NT2/D1 (cell line): Measurements from ENCODE around the gene ASPG.

ENCODE experiments used
- DNase-seq: peaks from one replicate; pipeline ENCODE4 v3.0.0-alpha.2; 2011; ENCODE audit warnings: low read depth, low spot score
- H3K27me3 ChIP-seq: 2 replicates; pipeline ENCODE4 v1.6.0; 2011; ENCODE audit warnings: mild to moderate bottlenecking; ENCODE audit not compliant: insufficient read length, insufficient read depth
- H3K36me3 ChIP-seq: 2 replicates; pipeline ENCODE4 v1.6.1; 2011; ENCODE audit warnings: mild to moderate bottlenecking, low read length, mixed read lengths; ENCODE audit not compliant: insufficient read depth, insufficient read length
- H3K4me1 ChIP-seq: 2 replicates; pipeline ENCODE4 v1.5.1; 2011; ENCODE audit not compliant: insufficient read depth, insufficient read length
- H3K4me3 ChIP-seq: 2 replicates; pipeline ENCODE4 v1.5.1; 2011; ENCODE audit warnings: low read depth; ENCODE audit not compliant: insufficient read length
- H3K9ac ChIP-seq: 2 replicates; pipeline ENCODE4 v1.6.0; 2011; ENCODE audit warnings: low read depth; ENCODE audit not compliant: insufficient read length
- H3K9me3 ChIP-seq: 2 replicates; pipeline ENCODE4 v1.5.1; 2011; ENCODE audit warnings: mild to moderate bottlenecking, low read length; ENCODE audit not compliant: insufficient read depth
- SUZ12 ChIP-seq: IDR thresholded peaks from 2 replicates; pipeline ENCODE4 v1.6.1; 2011; ENCODE audit not compliant: insufficient read length, insufficient read depth; ENCODE audit errors: extremely low read depth
- YY1 ChIP-seq: IDR thresholded peaks from 2 replicates; pipeline ENCODE4 v1.6.1; 2011; ENCODE audit not compliant: insufficient read length, insufficient read depth
- ZNF274 ChIP-seq: IDR thresholded peaks from 2 replicates; pipeline ENCODE4 v1.6.1; 2011; ENCODE audit warnings: mild to moderate bottlenecking, low read depth, low read length

ASPG gene

DNA sequence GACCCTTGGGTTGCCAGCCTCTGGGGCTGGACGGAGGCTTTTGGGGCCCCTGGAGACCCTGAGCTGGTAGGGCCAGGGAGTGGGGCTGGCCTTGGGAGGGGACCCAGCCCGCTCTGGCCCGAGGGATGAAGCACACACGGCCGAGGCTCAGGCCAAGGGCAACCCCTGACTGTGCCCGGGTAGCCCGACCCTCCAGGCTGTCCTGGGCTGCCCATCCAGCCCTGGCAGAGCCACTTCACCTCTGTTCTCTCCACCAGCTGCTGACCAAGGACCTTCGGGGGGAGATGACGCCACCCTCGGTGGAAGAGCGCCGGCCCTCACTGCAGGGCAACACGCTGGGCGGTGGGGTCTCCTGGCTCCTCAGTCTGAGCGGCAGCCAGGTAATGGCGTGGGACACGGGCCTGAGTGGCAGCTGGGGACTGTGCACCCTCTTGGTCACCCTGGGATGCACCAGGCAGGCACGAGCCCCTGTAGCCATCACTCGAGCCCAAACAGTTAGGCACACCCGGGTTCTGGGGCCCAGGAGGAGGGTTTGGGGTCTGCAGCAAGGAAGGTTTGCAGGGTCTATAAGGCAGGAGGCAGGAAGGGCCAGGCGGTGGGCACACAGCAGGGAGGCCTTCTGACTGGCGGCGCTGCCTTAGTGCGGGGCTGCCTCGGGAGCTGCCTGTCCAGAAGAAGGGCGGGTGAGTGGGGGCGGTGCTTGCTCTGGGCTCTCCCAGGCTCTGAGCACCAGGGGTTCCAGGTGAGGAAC, 19.7 kb downstream of the ASPG start:
- no peak for TF ChIP-seq ZNF274
- TF ChIP-seq YY1, result no peak
- TF ChIP-seq SUZ12, result no peak
- Histone ChIP-seq H3K27me3 (no peaks in the 10 kb centered on the region), H3K9ac (peak overlapping the region; percentile 10), H3K36me3 (no peaks in the 10 kb centered on the region), H3K4me1 (peaks cover 25% of the 10 kb centered on the region), H3K9me3 (no peaks in the 10 kb centered on the region), H3K4me3 (no peak overlapping the region)
- no peak for DNase-seq

DNA sequence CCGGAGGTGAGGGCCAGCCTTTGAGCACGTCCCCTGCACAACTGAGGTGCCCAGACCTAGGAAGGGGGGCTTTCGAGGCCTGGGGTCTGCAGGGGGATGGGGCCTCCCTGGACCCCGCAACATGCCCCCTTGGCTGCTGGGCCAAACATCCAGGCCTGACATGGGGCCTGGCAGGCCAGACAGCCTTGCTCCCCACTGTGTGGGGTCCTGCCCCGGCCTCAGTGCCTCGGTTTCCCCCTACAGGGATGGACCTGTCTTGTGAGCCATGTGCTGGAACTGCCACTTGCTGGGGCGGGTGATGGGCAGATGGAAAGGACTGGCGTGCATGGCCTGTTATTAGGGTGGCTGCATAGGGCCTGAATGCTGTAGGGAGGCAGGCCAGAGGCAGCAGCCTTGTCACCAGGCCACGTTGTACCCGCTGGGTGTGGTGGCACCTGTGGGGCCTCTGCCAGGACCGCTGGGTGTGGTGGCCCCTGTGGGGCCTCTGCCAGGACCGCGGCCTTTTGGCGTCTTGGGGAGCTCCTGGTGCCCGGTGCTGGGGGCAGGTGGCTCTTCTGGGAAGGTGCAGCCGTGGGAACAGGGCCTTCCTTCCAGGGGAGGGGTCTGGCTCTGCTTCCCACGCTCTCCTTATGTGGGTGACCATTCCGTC, 20.4 kb downstream of the ASPG start:
- H3K4me3 ChIP-seq, result no peak overlapping the region
- TF ChIP-seq YY1 (no peak), ZNF274 (no peak), SUZ12 (no peak)
- peaks cover 26% of the 10 kb centered on the region for H3K4me1 ChIP-seq
- DNase-seq, result no peak
- H3K9me3 ChIP-seq, result no peaks in the 10 kb centered on the region
- no peaks in the 10 kb centered on the region for H3K27me3 ChIP-seq
- no peaks in the 10 kb centered on the region for H3K36me3 ChIP-seq
- H3K9ac ChIP-seq, result no peak overlapping the region

DNA sequence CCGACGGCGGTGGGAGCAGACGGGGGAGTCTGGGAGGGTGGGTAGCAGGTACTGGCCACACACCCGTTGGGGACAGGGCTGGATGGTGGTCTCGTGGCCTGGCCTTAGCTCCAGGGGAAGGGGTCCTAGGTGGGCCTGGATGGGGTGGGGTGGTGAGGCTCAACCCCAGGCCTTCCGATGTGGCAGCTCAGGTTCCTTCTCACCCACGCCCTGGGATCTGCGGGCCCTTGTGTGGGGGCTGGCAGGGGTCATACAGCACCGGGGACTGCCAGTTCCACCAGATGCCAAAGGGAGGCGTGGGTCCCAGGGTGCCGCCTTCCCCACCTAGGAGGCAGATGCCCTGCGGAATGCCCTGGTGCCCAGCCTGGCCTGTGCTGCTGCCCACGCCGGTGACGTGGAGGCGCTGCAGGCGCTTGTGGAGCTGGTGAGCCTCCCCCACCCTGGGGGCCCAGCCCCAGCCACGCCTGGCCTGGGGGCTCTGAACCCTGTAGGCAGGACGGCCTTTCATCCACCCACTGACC, 21.0 kb downstream of the ASPG start:
- Histone ChIP-seq H3K27me3 (no peaks in the 10 kb centered on the region), H3K9me3 (no peaks in the 10 kb centered on the region), H3K4me1 (peaks cover 26% of the 10 kb centered on the region), H3K36me3 (no peaks in the 10 kb centered on the region), H3K4me3 (no peak overlapping the region), H3K9ac (no peak overlapping the region)
- no peak for DNase-seq
- no peak for TF ChIP-seq SUZ12
- TF ChIP-seq YY1, result no peak
- TF ChIP-seq ZNF274, result no peak

DNA sequence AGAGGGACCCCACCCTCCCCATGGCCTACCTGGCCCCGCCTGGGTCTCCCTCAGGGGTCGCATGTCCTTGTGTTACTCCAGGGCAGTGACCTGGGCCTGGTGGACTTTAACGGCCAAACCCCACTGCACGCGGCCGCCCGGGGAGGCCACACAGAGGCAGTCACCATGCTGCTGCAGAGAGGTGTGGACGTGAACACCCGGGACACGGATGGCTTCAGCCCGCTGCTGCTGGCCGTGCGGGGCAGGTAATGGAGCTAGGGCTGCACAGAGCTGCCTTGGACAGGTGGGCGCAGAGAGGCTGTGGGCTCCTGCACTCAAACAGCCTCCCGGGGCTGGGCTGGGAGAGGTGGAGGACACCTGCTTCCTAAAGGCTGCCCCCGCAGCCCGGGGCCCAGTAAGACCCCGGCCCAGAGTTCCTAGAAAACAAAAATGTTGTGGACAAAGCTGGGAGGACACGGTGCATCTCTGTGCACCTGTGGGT, 21.6 kb downstream of the ASPG start:
- no peak for DNase-seq
- no peaks in the 10 kb centered on the region for H3K9me3 ChIP-seq
- no peak overlapping the region for H3K9ac ChIP-seq
- no peaks in the 10 kb centered on the region for H3K27me3 ChIP-seq
- no peak overlapping the region for H3K4me3 ChIP-seq
- no peaks in the 10 kb centered on the region for H3K36me3 ChIP-seq
- peaks cover 26% of the 10 kb centered on the region for H3K4me1 ChIP-seq
- TF ChIP-seq YY1, result no peak
- TF ChIP-seq SUZ12, result no peak
- no peak for TF ChIP-seq ZNF274

DNA sequence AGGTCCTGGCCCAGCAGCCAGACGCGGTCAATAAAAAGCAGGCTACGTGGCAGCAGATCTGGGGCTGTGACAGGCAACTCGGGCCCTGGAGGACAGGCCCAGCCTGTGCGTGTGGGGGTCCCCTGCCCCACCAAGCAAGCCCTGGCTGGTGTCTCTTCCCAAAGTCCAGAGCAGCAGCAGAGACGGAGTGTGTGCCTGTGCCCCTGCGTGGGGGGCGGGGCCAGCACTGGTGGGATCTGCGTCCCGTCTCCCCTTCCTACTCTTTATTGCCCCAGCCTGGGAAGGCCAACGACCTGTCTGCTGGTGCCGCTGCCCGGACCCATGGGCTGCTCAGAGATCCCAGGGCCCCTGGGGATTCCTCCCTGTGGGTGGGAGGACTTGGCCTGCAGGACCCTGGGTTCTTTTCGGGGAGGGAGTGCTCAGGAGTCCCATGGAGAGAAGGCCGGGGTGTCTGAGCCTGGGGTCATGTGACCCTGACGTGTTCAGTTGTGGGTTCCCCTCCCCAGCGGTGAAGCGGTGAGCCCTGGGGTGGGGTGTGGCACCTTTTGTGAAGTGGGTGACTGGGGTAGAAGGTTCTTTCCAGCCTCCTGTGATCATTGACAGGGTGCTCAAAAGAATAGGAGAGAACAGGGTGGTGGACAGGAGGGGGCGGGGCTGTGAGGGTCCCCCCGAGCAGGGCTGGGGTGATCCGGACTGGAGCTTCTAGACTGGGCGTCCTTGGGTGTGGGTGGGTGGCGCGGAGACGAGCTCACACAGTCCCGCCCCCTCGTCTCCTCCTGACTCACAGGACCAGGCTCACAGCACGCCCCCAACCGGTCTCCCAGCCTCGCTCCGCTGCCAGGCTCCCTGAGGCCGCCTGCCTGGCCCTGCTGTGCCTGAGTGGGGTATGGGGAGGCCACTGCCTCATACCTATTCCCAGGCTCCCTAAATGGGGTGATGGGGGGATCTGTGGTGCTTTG, 22.4 kb downstream of the ASPG start:
- H3K9me3 ChIP-seq, result no peaks in the 10 kb centered on the region
- H3K4me3 ChIP-seq, result no peak overlapping the region
- no peaks in the 10 kb centered on the region for H3K36me3 ChIP-seq
- TF ChIP-seq YY1 (no peak), SUZ12 (no peak), ZNF274 (no peak)
- H3K27me3 ChIP-seq, result no peaks in the 10 kb centered on the region
- DNase-seq, result no peak
- H3K4me1 ChIP-seq, result peaks cover 29% of the 10 kb centered on the region
- no peak overlapping the region for H3K9ac ChIP-seq

DNA sequence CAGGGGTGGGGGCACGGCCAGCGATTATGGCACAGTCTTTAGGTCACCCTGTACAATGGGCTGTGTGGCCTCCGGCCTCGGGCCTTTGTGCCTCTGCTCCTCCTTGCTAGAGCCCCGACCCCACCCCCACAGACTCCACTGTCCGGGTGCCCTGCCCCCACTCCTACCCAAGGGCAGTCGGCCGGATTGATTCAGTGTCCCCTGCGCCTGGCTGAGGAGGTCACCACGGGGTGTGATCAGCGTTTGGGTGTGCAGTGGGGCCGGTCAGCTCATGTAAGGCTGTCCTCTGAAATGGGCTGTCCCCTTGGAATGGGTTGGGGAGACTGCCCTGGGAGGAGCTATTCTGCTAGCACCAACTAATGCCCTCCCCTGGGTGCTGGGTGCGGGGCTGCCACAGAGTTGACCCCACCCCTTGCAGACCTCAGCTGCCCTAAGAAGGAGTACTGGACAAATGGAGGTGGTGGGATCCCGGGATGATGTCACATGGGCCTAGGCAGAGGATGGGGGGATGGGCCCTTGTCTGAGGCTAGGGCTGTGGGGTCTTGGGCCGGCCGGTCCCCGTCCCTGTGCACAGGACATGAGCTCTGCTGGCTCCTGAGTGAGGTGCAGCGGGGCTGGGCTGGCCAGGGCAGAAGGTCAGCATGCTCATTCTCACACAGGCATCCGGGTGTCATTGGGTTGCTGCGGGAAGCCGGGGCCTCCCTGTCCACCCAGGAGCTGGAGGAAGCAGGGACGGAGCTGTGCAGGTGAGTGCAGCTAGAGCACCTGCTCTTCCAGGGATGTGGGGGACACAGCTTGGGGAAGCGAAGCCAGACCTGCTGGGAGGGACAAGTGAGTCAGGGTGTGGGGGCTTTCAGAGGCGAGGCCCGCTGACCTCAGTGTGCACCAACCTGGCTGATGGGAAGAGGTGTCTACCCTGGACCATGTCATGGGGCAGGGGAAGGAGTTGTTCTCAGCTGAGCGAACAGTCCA, 23.4 kb downstream of the ASPG start:
- no peaks in the 10 kb centered on the region for H3K9me3 ChIP-seq
- peak overlapping the region; percentile 32 for H3K9ac ChIP-seq
- peaks cover 29% of the 10 kb centered on the region for H3K4me1 ChIP-seq
- TF ChIP-seq YY1 (no peak), ZNF274 (no peak)
- no peak overlapping the region for H3K4me3 ChIP-seq
- no peaks in the 10 kb centered on the region for H3K36me3 ChIP-seq
- H3K27me3 ChIP-seq, result no peaks in the 10 kb centered on the region
- no peak for DNase-seq
